GM10266 (cell line): Measurements from ENCODE around the gene PTK6.

ENCODE experiments used
- DNase-seq: peaks from one replicate; pipeline ENCODE4 v3.0.0; 2012; ENCODE audit errors: extremely low spot score
- CTCF ChIP-seq: IDR thresholded peaks from 2 replicates; pipeline ENCODE4 v1.5.1; 2012; ENCODE audit warnings: mild to moderate bottlenecking, low read depth; ENCODE audit not compliant: control insufficient read depth, insufficient read depth; ENCODE audit errors: missing control alignments

Gene PTK6

DNA sequence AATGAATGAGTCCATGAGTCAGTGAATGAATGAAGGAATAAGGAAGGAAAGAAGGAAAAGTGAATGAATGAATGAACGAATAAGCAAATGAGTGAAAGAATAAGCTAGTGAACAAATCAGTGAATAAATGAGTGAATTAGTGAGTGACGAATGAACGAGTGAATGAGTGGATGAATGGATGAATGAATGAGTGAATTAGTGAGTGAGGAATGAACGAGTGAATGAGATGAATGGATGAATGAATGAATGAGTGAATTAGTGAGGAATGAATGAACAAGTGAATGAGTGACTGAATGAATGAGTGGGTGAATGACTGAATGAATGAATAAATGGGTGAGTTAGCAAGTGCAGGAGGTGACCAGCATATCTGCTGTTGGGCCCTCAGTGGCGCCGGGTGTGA lies 6.6 kb upstream of the PTK6 start:
- DNase-seq = no peak
- TF ChIP-seq CTCF = no peak

GRCh38 chr20:63543131-63543530 lies 6.0 kb upstream of the PTK6 start:
- no peak for TF ChIP-seq CTCF
- DNase-seq = no peak

GRCh38 chr20:63542696-63543095 lies 5.5 kb upstream of the PTK6 start:
- peak; percentile 90 for DNase-seq
- no peak for TF ChIP-seq CTCF

- DNase-seq = no peak
Observed at GRCh38 chr20:63542031-63542559, 4.9 kb upstream of the PTK6 start.

DNA sequence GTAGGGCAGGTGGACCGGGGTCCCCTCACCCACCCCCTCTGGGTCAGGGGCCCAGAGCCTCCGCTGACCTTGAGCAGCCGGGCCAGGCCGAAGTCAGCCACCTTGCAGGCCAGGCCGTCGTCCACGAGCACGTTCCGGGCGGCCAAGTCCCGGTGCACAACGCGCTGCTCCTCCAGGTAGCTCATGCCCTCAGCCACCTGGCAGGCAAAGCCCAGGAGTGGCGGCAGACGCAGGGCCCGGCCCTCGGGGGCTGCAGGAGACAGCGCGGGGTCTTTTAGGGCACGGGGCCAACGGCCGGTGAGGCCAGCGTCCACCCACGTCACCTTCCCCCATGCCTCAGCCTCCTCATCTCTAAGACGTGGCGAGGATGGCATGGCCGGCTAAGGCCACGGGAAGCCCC lies 4.2 kb upstream of the PTK6 start:
- TF ChIP-seq CTCF = no peak
- DNase-seq = no peak

More at GRCh38 chr20:63542031-63542559, 4.9 kb upstream of the PTK6 start:
- TF ChIP-seq CTCF = no peak

DNA sequence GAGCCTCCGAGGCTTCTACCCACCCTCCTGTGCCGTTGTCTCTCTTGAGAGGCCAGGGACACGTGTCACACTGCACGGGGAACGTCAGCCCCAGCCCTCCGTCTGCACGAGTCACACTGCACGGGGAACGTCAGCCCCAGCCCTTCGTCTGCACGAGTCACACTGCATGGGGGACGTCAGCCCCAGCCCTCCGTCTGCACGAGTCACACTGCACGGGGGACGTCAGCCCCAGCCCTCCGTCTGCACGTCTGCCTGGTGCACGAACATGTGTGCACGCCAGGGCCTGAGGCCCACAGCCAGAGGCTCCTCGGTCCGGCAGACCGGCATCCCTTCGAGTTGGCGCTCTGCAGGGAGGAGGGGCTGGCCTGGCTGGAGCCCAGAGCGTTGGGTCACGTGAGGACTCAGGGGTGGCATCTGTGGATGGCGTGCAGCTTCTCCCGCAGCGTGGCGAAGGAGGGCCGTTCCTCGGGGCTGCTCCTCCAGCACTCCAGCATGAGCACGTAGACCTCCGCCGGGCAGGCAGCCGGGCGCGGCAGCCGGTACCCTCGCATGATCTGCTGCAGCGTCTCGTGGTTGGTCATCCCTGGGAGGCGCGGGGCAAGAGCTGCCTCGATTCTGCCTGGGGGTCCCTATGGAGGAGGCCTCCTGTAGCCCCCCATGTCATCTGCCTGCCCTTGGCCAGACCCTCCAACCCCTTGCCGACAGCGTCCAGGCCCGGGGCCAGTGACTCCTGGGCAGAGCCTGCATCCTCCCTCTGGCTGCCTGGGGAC lies 3.4 kb upstream of the PTK6 start:
- DNase-seq = no peak

More for the DNA sequence above, 3.4 kb upstream of the PTK6 start:
- no peak for TF ChIP-seq CTCF
